ENCODE data around the gene CTSA. TPM values are rescaled to one million over a fixed set of nuclear protein-coding genes. Genes with fewer than 3 reads are reported as not detected.
A peak's percentile ranks its signal among the peaks of the same experiment; 100 is the strongest.

The CTSA gene
- total and polyA plus RNA-seq, 12 donors = 306 to 854 (median 549) TPM

DNA sequence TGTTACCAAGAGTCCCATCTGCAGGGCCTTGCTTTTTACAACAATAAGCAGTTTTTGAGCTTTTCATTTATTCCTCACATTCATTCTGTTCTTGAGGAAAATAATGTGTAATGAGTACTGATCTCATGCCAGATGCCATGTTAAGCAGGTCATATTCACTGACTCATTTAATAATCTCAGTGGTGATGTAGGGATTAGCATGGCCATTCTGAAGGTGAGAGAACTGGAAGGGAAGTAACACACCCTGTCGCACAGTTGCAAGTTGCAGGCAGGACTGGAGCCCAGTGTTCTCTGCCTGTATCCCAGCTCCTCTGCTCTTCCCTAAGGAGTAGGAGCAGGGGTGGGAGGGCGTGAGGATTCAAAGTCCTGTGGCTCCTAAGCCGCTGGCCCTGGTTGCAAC, 48.9 kb downstream of the CTSA start:
- no peaks in the 10 kb centered on the region for H3K27me3 ChIP-seq
- DNase-seq = no peak
- intact Hi-C loops (cut with DNase I) = loop anchor here in 1 of 2 donors (5.0 kb wide), 1 partner anchor 43 kb away; no protein-coding TSS in a partner anchor
- no peak overlapping the region for H3K4me3 ChIP-seq
- 86 to 90% (median 89%) methylated on average over 2 to 3 of the region's 3 CpGs for WGBS, 4 donors
- H3K9me3 ChIP-seq (replicated peaks in 1 of 3) = no peaks in the 10 kb centered on the region
- TF ChIP-seq, protein P1, sequence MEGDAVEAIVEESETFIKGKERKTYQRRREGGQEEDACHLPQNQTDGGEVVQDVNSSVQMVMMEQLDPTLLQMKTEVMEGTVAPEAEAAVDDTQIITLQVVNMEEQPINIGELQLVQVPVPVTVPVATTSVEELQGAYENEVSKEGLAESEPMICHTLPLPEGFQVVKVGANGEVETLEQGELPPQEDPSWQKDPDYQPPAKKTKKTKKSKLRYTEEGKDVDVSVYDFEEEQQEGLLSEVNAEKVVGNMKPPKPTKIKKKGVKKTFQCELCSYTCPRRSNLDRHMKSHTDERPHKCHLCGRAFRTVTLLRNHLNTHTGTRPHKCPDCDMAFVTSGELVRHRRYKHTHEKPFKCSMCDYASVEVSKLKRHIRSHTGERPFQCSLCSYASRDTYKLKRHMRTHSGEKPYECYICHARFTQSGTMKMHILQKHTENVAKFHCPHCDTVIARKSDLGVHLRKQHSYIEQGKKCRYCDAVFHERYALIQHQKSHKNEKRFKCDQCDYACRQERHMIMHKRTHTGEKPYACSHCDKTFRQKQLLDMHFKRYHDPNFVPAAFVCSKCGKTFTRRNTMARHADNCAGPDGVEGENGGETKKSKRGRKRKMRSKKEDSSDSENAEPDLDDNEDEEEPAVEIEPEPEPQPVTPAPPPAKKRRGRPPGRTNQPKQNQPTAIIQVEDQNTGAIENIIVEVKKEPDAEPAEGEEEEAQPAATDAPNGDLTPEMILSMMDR (IDR thresholded peaks at IDR 0.05) = no peak
- TF ChIP-seq POLR2A (IDR thresholded peaks at IDR 0.05) = no peak
- peaks cover 0 to 81% of the 10 kb centered on the region in 2 donors for H3K36me3 ChIP-seq (replicated peaks in 1 of 2)
- H3K27ac ChIP-seq = no peak overlapping the region
- H3K4me1 ChIP-seq (replicated peaks in 1 of 2) = peaks cover 6 to 10% of the 10 kb centered on the region in 2 donors

DNA sequence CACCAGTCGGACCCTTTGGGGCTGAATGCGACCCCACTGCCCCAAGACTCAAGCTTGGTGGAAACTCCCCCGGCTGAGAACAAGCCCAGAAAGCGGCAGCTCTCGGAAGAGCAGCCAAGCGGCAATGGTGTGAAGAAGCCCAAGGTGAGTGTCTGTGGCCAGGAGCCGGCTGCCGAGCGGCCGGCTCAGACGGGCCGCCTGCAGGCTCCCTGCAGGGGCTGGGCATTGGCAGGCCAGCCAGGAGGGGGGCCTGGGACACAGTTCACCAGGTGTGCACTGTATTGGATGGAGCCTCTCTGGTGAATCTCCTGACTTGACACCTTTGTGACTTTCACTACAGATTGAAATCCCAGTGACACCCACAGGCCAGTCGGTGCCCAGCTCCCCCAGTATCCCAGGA, 49.3 kb downstream of the CTSA start:
- Histone ChIP-seq H3K4me1 (replicated peaks in 1 of 2) (peaks cover 10 to 14% of the 10 kb centered on the region in 2 donors), H3K36me3 (replicated peaks in 1 of 2) (peaks cover 0 to 85% of the 10 kb centered on the region in 2 donors), H3K27ac (no peak overlapping the region), H3K4me3 (no peak overlapping the region), H3K9me3 (replicated peaks in 1 of 3) (no peaks in the 10 kb centered on the region), H3K27me3 (no peaks in the 10 kb centered on the region)
- DNase-seq = peak in 1 of 7 donors; percentile 9
- TF ChIP-seq POLR2A (IDR thresholded peaks at IDR 0.05) = no peak
- TF ChIP-seq, protein P1 (IDR thresholded peaks at IDR 0.05) = no peak
- 90 to 95% (median 94%) methylated on average over 3 to 13 of the region's 13 CpGs for WGBS, 4 donors
- intact Hi-C loops (cut with DNase I) = loop anchor here in 1 of 2 donors (5.0 kb wide), 1 partner anchor 43 kb away; no protein-coding TSS in a partner anchor

DNA sequence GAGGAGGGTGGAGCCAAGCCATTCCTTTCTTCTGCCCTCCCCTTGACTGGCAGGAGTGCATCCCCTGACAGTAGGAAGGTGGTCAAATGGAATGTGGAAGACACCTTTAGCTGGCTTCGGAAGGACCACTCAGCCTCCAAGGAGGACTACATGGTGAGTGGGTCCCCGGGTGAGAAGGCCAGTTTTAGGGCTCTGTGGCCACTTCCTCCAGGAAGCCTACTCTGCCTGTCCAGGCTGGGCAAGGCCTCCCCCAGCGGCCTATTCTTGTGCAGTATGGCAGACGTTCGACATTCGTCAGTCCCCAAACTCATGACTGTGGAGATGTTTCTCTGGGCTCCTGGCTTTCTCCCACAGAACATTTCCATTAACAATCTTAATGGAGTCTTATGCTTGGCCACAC, 52.5 kb downstream of the CTSA start:
- TF ChIP-seq POLR2A (IDR thresholded peaks at IDR 0.05) = no peak
- TF ChIP-seq, protein P1 (IDR thresholded peaks at IDR 0.05) = no peak
- 70 to 93% (median 88%) methylated on average over 2 to 6 of the region's 6 CpGs for WGBS, 4 donors
- peaks cover 0 to 96% of the 10 kb centered on the region in 2 donors for H3K36me3 ChIP-seq (replicated peaks in 1 of 2)
- H3K9me3 ChIP-seq (replicated peaks in 1 of 3) = no peaks in the 10 kb centered on the region
- H3K27ac ChIP-seq = peak overlapping the region in 1 of 5 donors; percentile 96
- no peaks in the 10 kb centered on the region for H3K27me3 ChIP-seq
- intact Hi-C loops (cut with DNase I) = loop anchor here in 1 of 2 donors (5.0 kb wide), 1 partner anchor 46 kb away; no protein-coding TSS in a partner anchor
- H3K4me1 ChIP-seq (replicated peaks in 1 of 2) = peaks cover 25% of the 10 kb centered on the region in 2 donors
- no peak overlapping the region for H3K4me3 ChIP-seq
- DNase-seq = peak in 1 of 7 donors; percentile 6

DNA sequence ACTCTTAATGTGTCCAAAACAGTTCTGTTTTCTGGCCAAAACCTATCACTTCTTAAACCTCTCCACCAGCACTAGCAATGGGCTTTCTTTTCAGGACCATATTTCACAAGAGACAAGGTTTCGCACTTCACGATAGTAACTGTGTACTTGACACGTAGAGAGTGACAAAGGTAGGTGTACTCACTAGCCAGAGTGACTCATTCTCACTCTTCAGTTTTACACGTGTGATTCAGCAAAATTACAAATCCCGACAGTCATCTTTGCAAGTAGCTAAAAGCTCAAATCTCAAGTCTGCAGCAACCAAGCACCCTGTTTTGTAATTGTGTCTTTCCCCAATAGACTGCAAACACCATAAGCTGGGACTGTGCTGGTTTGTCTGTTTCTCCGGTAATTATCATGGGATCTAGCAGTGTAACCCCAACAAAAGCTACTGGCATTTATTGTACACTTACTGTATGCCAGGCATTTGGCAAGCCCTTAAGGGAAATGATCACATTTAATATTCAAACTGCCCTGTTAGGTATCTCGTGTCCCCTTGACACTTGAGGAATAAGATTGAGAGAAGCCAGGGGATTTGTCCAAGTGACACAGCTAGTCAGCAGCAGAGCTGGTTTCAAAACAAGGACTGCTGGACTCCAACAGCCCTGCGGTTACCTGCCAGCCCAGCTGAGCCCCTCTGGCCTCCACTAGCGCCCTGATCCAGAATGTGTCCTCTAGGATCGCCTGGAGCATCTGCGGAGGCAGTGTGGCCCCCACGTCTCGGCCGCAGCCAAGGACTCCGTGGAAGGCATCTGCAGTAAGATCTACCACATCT, 53.2 kb downstream of the CTSA start:
- intact Hi-C loops (cut with DNase I) = loop anchor here in 1 of 2 donors (5.0 kb wide), 1 partner anchor 47 kb away; no protein-coding TSS in a partner anchor
- Histone ChIP-seq H3K4me1 (replicated peaks in 1 of 2) (peaks cover 25% of the 10 kb centered on the region in 2 donors), H3K4me3 (no peak overlapping the region), H3K9me3 (replicated peaks in 1 of 3) (no peaks in the 10 kb centered on the region), H3K27me3 (no peaks in the 10 kb centered on the region), H3K27ac (peak overlapping the region in 3 of 5 donors; percentile 90 to 96 (median 91)), H3K36me3 (replicated peaks in 1 of 2) (peaks cover 0 to 96% of the 10 kb centered on the region in 2 donors)
- no peak for TF ChIP-seq POLR2A (IDR thresholded peaks at IDR 0.05)
- TF ChIP-seq, protein P1 (IDR thresholded peaks at IDR 0.05) = no peak
- DNase-seq = peak in 1 of 7 donors; percentile 4
- 78 to 89% (median 85%) methylated on average over 14 to 15 of the region's 15 CpGs for WGBS, 4 donors
